ENCODE results near the gene FKBP4.

The FKBP4 gene

DNA sequence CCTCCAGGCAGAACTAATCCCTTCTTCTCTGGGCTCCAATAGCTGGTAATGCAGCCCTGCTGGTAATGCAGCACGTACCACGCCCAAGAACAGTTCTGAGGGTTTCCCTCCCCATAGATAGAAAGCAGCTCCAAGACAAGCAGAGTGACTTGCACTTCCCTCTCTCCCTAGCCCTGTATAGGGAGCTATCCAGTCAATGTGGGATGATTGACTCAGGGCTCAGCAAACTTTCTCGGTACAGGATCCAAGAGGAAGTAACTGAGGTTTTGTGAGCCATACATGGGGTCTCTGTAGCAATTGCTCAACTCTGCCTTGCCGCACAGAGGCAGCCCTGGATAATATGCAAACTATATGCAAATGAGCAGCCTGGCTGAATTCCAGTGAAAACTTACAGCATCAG, 15.5 kb upstream of the FKBP4 start:
- DNase-seq (ENCODE audit: low spot score): no peak

DNA sequence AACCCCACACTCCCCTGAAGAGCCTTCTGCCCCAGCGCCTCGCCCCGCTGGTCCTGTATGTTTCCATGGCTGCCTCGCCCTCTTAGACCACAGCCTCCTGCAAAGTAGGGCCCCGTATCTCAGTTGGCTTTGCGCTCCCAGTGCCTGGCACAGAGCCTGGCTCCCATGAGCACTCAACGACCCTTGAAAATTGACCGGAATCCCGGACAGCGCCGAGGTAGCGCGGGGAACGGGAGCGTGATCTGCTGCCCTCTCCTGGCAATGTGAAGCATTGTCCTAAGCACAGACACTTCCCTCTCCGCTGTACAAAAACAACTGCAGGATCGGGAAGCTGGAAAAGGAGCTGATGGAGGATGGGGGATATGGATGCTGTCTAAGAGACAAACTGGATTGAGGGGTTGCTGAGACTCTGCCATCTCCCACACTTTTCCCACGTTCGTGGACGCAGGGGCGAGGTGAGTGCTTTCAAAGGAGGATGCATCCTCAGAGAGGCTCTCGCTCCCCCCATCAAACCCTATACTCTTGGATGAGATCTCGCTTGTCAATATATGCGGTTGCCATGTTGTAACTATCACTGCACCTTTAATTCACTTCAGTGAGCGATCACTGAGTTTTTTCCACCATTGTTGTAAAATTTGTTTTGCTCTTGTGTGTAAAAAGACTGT, 10.7 kb upstream of the FKBP4 start:
- DNase-seq (ENCODE audit: low spot score): peak; percentile 68

GRCh38 chr12:2785017-2785416, 9.8 kb upstream of the FKBP4 start:
- no peak for DNase-seq (ENCODE audit: low spot score)

DNA sequence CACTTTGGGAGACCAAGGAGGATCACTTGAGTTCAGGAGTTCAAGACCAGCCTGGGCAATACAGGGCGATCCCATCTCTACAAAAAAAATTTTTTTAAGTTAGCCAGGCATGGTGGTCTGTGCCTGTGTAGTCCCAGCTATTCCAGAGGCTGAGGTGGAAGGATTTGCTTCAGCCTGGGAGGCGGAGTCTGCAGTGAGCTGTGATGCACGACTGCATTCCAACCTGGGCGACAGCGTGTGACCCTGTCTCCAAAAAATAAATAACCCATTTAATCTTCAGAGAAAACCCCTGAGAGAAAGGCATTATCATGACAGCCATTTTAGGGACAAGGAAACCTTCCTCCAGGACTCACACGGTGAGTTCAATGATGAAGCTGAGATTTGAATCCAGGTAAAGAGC, 3.7 kb upstream of the FKBP4 start:
- DNase-seq (ENCODE audit: low spot score): no peak

DNA sequence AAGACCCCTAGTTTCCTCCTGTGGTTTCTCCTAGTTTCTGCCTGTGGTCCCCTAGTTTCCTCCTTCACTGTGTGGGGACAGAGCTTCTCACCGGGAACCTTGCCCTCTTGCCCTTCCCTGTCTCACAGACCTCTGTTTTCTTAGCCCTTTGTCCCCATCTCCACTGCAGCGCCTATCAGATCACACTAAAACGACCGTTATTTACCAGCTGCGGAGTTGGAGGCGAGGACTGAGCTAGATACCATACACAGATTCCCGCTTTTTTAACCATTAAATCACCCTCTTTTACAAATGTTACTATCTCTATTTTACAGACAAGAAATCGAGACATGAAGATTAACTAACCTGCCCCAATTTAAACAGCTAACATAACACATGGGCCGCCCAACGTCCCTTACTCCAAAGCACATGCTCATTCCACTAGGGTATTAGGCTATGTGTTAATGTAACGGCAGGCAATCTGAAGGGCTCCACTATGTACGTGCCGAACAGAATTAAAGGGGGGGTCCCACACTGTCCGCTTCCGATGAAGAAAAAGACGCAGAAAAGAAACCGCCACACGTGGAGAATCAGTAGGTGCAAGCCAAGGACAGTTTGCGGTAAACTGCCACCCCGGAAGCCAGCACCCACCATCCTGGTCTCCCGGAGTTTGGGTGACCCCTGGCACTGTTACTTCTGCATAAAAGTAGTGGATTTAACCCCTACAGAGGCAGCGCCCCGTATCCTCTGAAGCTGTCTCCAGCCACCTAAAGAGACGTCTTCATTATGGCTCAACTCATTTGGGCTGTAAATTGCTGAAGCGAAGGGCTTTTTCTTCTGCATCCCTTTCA, 1.9 kb upstream of the FKBP4 start:
- no peak for DNase-seq (ENCODE audit: low spot score)

DNA sequence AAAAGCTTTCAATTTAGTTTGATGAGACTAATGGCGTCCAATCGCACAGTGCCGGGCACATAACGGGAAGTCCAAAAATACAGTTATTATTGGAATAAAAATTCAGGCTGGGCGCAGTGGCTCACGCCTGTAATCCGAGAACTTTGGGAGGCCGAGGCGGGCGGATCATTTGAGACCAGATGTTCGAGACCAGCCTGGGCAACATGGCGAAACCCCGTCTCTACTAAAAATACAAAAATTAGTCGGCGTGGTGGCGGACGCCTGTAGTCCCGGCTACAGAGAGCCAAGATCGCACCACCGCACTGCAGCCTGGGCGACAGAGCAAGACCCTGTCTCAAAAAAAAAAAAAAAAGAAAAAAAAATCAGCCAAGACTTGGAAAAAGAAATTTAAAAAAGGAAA, 1.2 kb upstream of the FKBP4 start:
- no peak for DNase-seq (ENCODE audit: low spot score)

DNA sequence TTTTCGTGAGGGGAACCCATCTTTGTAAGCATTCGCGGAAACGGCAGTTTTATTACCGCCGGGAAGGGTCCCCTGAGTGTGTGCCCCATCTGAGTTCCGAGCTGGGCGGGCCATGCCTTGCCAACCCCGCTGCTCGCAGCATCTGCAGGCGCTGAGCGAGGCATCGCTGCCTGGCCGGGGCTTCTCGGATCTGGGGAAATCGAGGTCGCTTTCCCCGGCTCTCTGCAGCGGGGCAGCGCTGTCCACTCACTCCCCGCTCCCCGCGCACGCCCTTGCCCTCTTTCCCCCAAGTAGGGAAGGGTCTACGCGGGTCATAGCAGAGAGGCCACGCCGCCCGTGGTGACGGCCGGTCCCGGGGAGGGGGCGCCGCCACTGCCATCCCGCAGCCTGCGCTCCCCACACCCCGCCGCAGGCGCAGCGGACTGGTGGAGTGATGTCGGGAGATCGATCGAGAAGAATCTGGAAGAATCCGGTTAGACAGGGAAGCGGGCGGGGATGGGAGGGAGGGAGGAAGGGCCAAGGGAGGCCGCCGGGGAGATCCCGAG, 507 bp upstream of the FKBP4 start:
- no peak for DNase-seq (ENCODE audit: low spot score)

DNA sequence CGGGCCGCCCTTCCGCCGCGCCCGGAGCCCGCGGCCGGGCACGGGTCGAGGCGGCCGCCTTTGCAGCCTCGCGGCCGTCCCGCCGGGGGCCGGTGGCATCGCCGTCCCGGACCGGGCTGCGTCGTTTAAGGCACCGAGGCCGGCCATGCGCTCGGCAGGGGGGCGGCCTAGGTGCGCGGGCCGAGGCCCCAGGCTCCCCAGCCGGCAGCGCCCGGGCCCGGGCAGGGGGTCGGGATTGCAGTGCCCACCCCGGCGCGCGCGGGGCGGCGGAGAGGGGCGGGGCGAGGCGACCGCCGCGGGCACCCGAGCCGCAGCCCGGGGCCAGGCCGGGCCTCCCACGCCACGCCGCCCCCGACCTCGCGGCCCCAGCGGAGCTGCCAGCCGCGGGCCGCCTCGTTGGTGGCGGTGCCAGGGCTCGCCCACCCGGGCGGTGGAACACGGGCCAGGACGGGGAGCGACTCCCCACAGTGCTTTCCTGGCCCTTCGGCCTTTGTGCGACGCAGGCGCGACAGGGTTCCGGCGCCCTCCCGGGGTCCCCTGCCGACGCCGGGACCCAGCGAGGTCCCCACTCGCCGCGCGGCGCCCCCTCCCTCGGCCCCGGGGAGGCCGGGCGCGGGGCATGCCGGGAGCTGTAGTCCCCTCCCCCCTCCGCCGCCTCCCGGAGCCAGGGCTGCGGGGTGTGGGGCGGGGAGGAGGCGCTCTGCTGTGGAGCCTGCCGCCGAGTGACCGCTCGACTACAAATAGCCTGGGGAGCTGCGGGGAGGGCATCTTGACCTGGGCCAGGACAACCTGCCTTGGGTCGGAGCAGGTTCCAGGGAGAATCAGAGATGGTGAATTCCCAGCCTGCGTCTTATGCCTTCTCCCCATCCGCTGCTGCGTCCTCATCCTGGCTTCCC, 769 bp downstream of the FKBP4 start:
- peak; percentile 89 for DNase-seq (ENCODE audit: low spot score)

- DNase-seq (ENCODE audit: low spot score): peak; percentile 38
Measured at GRCh38 chr12:2796187-2796666, 1.5 kb downstream of the FKBP4 start.

DNA sequence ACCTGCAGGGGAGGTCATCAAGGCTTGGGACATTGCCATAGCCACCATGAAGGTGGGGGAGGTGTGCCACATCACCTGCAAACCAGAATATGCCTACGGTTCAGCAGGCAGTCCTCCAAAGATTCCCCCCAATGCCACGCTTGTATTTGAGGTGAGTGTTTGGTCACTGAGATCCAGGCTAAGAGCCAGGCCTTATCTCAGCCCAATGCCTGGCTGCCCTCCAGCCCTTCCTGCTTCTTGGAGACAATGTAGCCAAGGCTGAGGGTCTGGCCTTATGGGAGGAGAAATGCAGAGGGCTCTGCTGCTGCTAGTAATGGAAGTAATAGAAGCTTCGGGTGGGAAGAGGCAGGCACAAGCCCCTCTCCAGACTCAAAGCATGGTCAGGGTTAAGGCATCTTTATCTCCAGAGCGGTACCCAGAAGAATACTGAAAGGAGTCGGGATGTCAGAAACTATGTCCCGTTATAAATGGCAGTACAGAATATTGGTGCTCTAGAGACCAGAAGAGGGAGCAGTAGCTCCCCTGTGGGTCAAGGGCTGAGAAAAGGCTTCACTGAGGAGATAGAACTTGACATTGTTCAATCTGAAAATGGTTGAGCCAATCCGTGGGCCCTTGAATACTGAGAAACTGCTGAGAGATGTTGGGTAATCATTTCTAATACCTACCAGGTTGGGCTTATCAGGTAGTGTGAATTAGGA, 3.1 kb downstream of the FKBP4 start:
- DNase-seq (ENCODE audit: low spot score): no peak

DNA sequence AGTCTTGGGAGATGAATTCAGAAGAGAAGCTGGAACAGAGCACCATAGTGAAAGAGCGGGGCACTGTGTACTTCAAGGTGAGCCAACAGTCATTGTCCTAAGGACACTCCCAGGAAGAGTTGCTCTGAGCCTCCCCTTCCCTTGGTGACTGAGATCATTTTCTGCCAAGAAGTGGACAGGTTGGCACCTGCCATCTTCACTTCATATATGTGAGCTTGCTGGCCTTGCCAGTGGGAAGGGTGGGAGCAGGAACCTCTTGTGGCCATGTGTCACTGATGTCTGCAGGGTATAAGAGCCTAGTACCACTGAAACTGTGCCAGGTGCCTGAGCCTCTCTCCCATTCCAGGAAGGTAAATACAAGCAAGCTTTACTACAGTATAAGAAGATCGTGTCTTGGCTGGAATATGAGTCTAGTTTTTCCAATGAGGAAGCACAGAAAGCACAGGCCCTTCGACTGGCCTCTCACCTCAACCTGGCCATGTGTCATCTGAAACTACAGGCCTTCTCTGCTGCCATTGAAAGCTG, 5.3 kb downstream of the FKBP4 start:
- DNase-seq (ENCODE audit: low spot score): no peak

DNA sequence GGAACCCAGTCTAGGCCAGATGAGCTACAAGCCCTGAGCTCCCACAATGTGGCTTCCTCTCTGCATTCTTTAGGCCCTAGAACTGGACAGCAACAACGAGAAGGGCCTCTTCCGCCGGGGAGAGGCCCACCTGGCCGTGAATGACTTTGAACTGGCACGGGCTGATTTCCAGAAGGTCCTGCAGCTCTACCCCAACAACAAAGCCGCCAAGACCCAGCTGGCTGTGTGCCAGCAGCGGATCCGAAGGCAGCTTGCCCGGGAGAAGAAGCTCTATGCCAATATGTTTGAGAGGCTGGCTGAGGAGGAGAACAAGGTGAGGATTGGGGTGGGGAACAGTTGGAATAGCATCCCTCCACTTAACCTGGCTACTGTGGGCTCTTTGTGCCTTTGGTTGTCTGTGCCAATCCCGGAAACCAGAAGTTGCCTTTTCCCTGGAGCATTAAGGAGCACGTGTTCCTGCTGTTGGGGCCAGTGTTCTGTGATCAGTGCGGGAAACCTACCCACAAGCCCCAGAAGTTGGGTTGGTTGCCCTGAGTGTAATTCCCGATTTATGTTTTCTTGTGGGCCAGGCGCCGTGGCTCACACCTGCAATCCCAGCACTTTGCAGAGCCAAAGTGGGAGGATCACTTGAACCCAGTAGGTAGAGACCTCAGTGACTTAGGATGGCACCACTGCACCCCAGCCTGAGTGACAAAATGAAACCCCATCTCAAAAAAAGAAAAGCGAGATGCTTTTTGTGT, 6.4 kb downstream of the FKBP4 start:
- no peak for DNase-seq (ENCODE audit: low spot score)

DNA sequence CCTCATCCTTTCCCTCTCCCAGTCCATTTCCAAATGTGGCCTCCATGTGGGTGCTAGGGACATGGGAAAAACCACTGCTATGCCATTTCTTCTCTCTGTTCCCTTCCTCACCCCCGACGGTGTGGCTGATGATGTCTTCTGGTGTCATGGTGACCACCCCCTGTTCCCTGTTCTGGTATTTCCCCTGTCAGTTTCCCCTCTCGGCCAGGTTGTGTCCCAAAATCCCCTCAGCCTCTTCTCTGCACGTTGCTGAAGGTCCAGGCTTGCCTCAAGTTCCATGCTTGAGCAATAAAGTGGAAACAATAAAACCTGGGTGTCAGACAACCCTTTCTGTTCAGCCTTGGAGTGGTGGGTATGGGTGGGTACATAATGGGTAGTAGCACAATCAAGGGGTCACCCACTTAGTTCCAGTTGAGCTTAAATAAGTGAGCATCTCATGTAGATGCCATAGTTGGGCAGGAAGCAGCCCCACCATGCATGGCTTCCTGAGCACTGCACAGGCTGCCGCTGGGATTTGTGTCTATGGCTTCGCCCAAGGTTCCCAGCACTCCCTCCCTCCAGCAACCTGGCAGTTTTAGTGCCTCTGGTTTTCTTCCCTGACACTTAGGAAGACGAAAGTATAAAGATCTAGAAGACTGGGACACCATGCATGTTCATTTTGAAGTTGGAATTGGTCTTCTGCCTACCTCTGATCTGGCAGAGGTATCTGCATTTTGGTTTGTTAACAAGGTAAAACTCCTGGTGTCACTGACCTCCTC, 9.0 kb downstream of the FKBP4 start:
- DNase-seq (ENCODE audit: low spot score): no peak

- no peak for DNase-seq (ENCODE audit: low spot score)
Measured at GRCh38 chr12:2804393-2805142, 9.8 kb downstream of the FKBP4 start.

- DNase-seq (ENCODE audit: low spot score): no peak
Measured at GRCh38 chr12:2805143-2805520, 10.4 kb downstream of the FKBP4 start.

DNA sequence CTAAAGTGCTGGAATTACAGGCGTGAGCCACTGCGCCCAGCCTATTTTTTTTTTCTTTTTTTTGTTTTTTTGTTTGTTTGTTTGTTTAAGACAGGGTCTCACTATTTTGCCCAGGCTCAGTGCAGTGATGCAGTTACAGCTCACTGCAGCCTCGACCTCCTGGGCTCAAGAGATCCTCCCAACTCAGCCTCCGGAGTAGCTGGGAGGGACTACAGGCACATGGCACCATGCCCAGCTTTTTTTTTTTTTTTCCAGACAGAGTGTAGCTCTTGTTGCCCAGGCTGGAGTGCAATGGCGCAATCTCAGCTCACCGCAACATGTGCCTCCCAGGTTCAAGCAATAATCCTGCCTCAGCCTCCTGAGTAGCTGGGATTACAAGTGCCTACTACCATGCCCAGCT, 11.9 kb downstream of the FKBP4 start:
- DNase-seq (ENCODE audit: low spot score): no peak

DNA sequence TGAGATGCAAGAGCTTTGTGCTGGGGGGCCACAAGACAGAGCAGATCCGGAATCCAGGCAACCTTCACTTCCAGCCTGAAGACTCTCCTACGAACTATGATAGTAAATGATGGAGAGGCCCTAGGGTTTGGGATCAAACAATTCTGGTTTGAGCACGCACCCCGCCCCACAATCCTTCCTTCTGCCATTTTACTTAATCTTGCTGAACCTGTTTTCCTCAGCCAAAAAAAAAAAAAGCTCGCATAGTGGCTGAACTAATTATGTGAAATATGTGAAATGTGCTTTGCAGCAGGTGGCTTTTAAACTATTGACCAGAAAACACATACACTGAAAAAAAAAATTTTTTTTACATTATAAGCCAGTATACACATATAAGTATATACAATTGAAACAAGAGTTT, 17.0 kb downstream of the FKBP4 start:
- no peak for DNase-seq (ENCODE audit: low spot score)

DNA sequence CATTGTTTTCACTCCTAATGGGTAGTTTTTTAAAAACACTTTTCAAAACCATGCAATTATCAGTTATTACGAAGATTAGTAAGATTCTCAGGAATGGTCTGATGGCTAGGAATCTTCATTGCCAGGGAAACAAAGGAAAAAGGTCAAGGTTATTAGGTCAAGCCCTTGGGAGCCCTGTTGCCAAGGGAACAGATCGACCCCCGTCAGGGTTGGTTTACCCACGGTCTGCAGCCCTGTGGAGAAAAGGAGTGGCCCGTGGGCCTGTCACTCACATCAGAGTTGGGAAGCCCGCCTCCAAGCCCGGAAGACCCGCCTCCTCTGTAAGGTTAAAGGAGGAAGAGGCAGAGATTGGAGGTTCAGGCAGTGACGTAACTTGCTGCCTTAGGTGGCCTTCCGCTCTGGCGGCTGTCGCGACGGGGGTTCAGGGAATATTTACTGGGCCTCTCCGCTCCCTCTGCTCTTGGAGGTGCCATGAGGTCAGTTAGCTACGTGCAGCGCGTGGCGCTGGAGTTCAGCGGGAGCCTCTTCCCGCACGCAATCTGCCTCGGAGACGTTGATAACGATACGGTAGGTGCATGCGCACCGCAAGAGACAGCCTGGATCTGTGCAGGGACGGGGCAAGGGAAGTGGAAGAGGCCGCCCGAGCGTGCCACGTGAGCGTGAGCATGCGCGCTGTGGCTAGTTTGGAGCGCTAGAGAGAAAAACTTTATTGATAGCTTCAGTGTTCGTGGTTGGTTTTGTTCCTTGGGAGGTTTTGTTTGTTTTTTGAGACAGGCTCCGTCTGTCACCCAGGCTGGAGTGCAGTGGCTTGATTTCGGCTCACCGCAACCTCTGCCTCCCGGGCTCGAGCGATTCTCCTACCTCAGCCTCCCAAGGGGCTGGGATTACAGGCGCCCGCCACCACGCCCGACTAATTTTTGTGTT, 17.8 kb downstream of the FKBP4 start, which contains the start of gene ITFG2:
Gene ITFG2 (plus strand): TSS at position 379 of the 924 bp plus-strand sequence. CDS start 93 bp downstream, at position 472.
- DNase-seq (ENCODE audit: low spot score): peak; percentile 87
